GM23338 (cell line): ENCODE measurements around the gene FXR1. TPM values are rescaled to one million over a fixed set of nuclear protein-coding genes. Genes with fewer than 3 reads are reported as not detected.

ENCODE experiments used
- ATAC-seq: fragments of 200-7000 bp; cut with Tn5 transposase; 3 replicates; pipeline ENCODE4 v1.9.1; 2020
- DNase-seq: peaks from one replicate; pipeline ENCODE4 v3.0.0-alpha.2; 2015; ENCODE audit warnings: low spot score
- H2AFZ ChIP-seq: fragments of 200-600 bp; sonication (generic); 2 replicates; pipeline ENCODE4 v1.8.0; 2016; ENCODE audit warnings: antibody characterized with exemption, mild to moderate bottlenecking, moderate library complexity
- H3F3A ChIP-seq: fragments of 200-600 bp; sonication (generic); replicated peaks from 2 replicates; pipeline ENCODE4 v1.8.0; 2017; ENCODE audit warnings: antibody characterized with exemption, mixed run types, low read depth
- H3K27ac ChIP-seq: fragments of 200-600 bp; sonication (generic); 2 replicates; pipeline ENCODE4 v1.6.1; 2016; ENCODE audit warnings: low read depth
- H3K27me3 ChIP-seq: fragments of 200-600 bp; sonication (generic); 2 replicates; pipeline ENCODE4 v1.8.0; 2016; ENCODE audit warnings: mild to moderate bottlenecking, mixed run types, moderate library complexity; ENCODE audit not compliant: insufficient read depth
- H3K36me3 ChIP-seq: fragments of 200-600 bp; sonication (generic); 2 replicates; pipeline ENCODE4 v1.8.0; 2016; ENCODE audit warnings: mild to moderate bottlenecking; ENCODE audit not compliant: insufficient read depth
- H3K4me1 ChIP-seq: fragments of 200-600 bp; sonication (generic); 2 replicates; pipeline ENCODE4 v1.8.0; 2016; ENCODE audit warnings: mild to moderate bottlenecking, moderate library complexity; ENCODE audit not compliant: insufficient read depth
- H3K4me2 ChIP-seq: fragments of 200-600 bp; sonication (generic); 2 replicates; pipeline ENCODE4 v1.7.1; 2017; ENCODE audit warnings: mixed run types
- H3K4me3 ChIP-seq: fragments of 200-600 bp; sonication (generic); 2 replicates; pipeline ENCODE4 v1.6.1; 2016; ENCODE audit warnings: mixed run types
- H3K79me2 ChIP-seq: fragments of 200-600 bp; sonication (generic); replicated peaks from 2 replicates; pipeline ENCODE4 v1.8.0; 2017; ENCODE audit warnings: mild to moderate bottlenecking; ENCODE audit not compliant: insufficient read depth
- H3K9me2 ChIP-seq: fragments of 200-600 bp; sonication (generic); 2 replicates; pipeline ENCODE4 v1.8.0; 2017; ENCODE audit not compliant: insufficient read depth
- H4K20me1 ChIP-seq: fragments of 200-600 bp; sonication (generic); replicated peaks from 2 replicates; pipeline ENCODE4 v1.8.0; 2017; ENCODE audit warnings: mild to moderate bottlenecking; ENCODE audit not compliant: insufficient read depth
- H3K27ac Mint-ChIP-seq: 2 replicates; pipeline ENCODE4 v1.8.0; 2020; ENCODE audit warnings: inconsistent platforms, mild to moderate bottlenecking, moderate library complexity, mixed read lengths
- H3K27me3 Mint-ChIP-seq: 3 replicates; pipeline ENCODE4 v1.8.0; 2022; ENCODE audit warnings: low read depth, mild to moderate bottlenecking, moderate library complexity, mixed read lengths, inconsistent platforms; ENCODE audit not compliant: insufficient read depth, poor library complexity
- H3K36me3 Mint-ChIP-seq: 3 replicates; pipeline ENCODE4 v1.8.0; 2021; ENCODE audit warnings: low read depth, mild to moderate bottlenecking, inconsistent platforms, moderate library complexity, mixed read lengths
- H3K4me1 Mint-ChIP-seq: 3 replicates; pipeline ENCODE4 v1.8.0; 2020; ENCODE audit warnings: mild to moderate bottlenecking, inconsistent platforms, mixed read lengths
- H3K4me3 Mint-ChIP-seq: 3 replicates; pipeline ENCODE4 v1.8.0; 2021; ENCODE audit warnings: moderate library complexity, mild to moderate bottlenecking, inconsistent platforms, mixed read lengths
- H3K9me3 Mint-ChIP-seq: 3 replicates; pipeline ENCODE4 v1.8.0; 2020; ENCODE audit warnings: moderate library complexity, mild to moderate bottlenecking, inconsistent platforms, mixed read lengths
- CREB1 ChIP-seq: fragments of 250-450 bp; sonication (Bioruptor Pico); IDR thresholded peaks from 2 replicates; pipeline ENCODE4 v1.5.0; 2020; ENCODE audit warnings: low read depth, mild to moderate bottlenecking, moderate library complexity
- ETS1 ChIP-seq: IDR thresholded peaks from 2 replicates; pipeline ENCODE4 v1.6.1; 2016; ENCODE audit warnings: antibody characterized with exemption
- EZH2 ChIP-seq: fragments of 200-600 bp; sonication (generic); IDR thresholded peaks from one replicate; pipeline ENCODE4 v1.8.0; 2017; ENCODE audit warnings: antibody characterized with exemption, mild to moderate bottlenecking, low read depth; ENCODE audit not compliant: unreplicated experiment
- EZH2phosphoT487 ChIP-seq: fragments of 200-600 bp; sonication (generic); IDR thresholded peaks from one replicate; pipeline ENCODE4 v1.8.1; 2018; ENCODE audit warnings: antibody characterized with exemption; ENCODE audit not compliant: unreplicated experiment
- JUNB ChIP-seq: IDR thresholded peaks from one replicate; pipeline ENCODE4 v1.6.1; 2016; ENCODE audit warnings: antibody characterized with exemption; ENCODE audit not compliant: unreplicated experiment
- NANOG ChIP-seq: IDR thresholded peaks from 2 replicates; pipeline ENCODE4 v1.6.1; 2016; ENCODE audit warnings: antibody characterized with exemption, borderline replicate concordance
- POLR2AphosphoS5 ChIP-seq: IDR thresholded peaks from 2 replicates; pipeline ENCODE4 v1.6.1; 2016; ENCODE audit warnings: antibody characterized with exemption, low read depth
- STAT1 ChIP-seq: IDR thresholded peaks from one replicate; pipeline ENCODE4 v1.6.1; 2016; ENCODE audit warnings: antibody characterized with exemption; ENCODE audit not compliant: unreplicated experiment
- ZNF114 ChIP-seq: fragments of 250-450 bp; sonication (Bioruptor Pico); IDR thresholded peaks from 2 replicates; pipeline ENCODE4 v1.5.0; 2020; ENCODE audit warnings: mild to moderate bottlenecking, moderate library complexity
- ZNF331 ChIP-seq: fragments of 250-450 bp; sonication (Bioruptor Pico); IDR thresholded peaks from 2 replicates; pipeline ENCODE4 v1.5.0; 2020; ENCODE audit warnings: low read depth, mild to moderate bottlenecking, moderate library complexity
- ZNF462 ChIP-seq: fragments of 250-450 bp; sonication (Bioruptor Pico); IDR thresholded peaks from 2 replicates; pipeline ENCODE4 v1.5.0; 2020; ENCODE audit warnings: mild to moderate bottlenecking, moderate library complexity
- polyA plus RNA-seq: library from polyadenylated mRNA; unstranded; fragments of >200 nt; fragmentation: Nextera tagmentation; extraction: Ambion mirVana; gene quantifications from 2 replicates; pipeline ENCODE4 v1.2.1, GENCODE V29; 2016
- total RNA-seq: library from RNA; depleted of rRNA; stranded (reverse); fragments of >200 nt; shearing (Covaris generic); gene quantifications from 2 replicates; pipeline ENCODE4 v1.2.3, GENCODE V29; 2014
- TF ChIP-seq, protein P1 (sequence below), 2 experiments: fragments of 200-600 bp in 1 of 2; sonication (generic) in 1 of 2; conservative IDR thresholded peaks; 2 replicates each; pipeline versions ENCODE4 v1.5.1 to v1.6.1; 2016 to 2017; ENCODE audit warnings: antibody characterized with exemption in 2 of 2, low read depth in 2 of 2, mild to moderate bottlenecking in 2 of 2, moderate library complexity in 1 of 2
- TF ChIP-seq, protein P2 (sequence below): IDR thresholded peaks from one replicate; pipeline ENCODE4 v1.6.1; 2018; ENCODE audit warnings: antibody characterized with exemption; ENCODE audit not compliant: unreplicated experiment

The FXR1 gene
- total and polyA plus RNA-seq, 2 experiments from 2014 or later, result 136 to 228 TPM

- TF ChIP-seq ETS1, result no peak
Measured at GRCh38 chr3:181025204-181025603, 112.7 kb downstream of the FXR1 start (continued).

DNA sequence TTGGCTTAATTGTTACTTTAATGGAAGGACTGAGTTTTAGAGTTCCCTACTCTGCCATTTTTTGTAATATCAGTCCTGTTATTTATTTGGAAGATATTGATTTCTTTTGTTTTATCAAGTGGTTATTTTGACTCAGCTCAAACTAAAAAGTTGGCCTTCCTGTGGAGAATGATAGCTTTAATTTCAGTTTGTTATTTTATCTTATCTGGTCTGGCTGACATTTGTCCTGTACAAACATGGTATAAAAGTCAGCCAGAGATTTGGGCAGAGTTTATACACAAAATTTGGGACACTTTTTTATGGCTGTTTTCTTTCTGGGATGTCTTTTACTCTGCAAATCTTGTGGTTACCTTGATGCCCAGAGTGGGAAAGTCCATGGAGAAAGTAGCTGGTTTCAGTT lies 118.5 kb downstream of the FXR1 start:
- Histone ChIP-seq H3K27me3 (no peaks in the 10 kb centered on the region), H4K20me1 (no peaks in the 10 kb centered on the region), H3K9me2 (no peaks in the 10 kb centered on the region; the same call in 1 of the 2 replicates), H3K4me3 (no peak overlapping the region), H3K27ac (no peak overlapping the region), H3K36me3 (no peaks in the 10 kb centered on the region), H3K79me2 (no peaks in the 10 kb centered on the region), H3K4me2 (no peak overlapping the region), H3K4me1 (no peaks in the 10 kb centered on the region), H3F3A (no peaks in the 10 kb centered on the region), H2AFZ (no peak overlapping the region)
- no peak overlapping the region for H3K4me3 Mint-ChIP-seq
- H3K9me3 Mint-ChIP-seq, result peaks cover 11% of the 10 kb centered on the region; the same call in 2 of the 3 replicates
- H3K36me3 Mint-ChIP-seq, result no peaks in the 10 kb centered on the region
- no peaks in the 10 kb centered on the region for H3K4me1 Mint-ChIP-seq
- H3K27me3 Mint-ChIP-seq, result no peaks in the 10 kb centered on the region
- ATAC-seq (no peak), DNase-seq (no peak)
- H3K27ac Mint-ChIP-seq, result no peak overlapping the region
- TF ChIP-seq NANOG (no peak), ZNF331 (no peak), EZH2phosphoT487 (no peak), ZNF114 (CRISPR knock-in tag) (no peak), JUNB (no peak), STAT1 (no peak), CREB1 (CRISPR knock-in tag) (no peak), ZNF462 (CRISPR knock-in tag) (no peak), EZH2 (no peak), POLR2AphosphoS5 (no peak)
- TF ChIP-seq, protein P1, sequence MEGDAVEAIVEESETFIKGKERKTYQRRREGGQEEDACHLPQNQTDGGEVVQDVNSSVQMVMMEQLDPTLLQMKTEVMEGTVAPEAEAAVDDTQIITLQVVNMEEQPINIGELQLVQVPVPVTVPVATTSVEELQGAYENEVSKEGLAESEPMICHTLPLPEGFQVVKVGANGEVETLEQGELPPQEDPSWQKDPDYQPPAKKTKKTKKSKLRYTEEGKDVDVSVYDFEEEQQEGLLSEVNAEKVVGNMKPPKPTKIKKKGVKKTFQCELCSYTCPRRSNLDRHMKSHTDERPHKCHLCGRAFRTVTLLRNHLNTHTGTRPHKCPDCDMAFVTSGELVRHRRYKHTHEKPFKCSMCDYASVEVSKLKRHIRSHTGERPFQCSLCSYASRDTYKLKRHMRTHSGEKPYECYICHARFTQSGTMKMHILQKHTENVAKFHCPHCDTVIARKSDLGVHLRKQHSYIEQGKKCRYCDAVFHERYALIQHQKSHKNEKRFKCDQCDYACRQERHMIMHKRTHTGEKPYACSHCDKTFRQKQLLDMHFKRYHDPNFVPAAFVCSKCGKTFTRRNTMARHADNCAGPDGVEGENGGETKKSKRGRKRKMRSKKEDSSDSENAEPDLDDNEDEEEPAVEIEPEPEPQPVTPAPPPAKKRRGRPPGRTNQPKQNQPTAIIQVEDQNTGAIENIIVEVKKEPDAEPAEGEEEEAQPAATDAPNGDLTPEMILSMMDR (conservative IDR thresholded peaks at IDR 0.05; ENCODE audit: low read depth in 2 of 2), result no peak
- TF ChIP-seq, protein P2, sequence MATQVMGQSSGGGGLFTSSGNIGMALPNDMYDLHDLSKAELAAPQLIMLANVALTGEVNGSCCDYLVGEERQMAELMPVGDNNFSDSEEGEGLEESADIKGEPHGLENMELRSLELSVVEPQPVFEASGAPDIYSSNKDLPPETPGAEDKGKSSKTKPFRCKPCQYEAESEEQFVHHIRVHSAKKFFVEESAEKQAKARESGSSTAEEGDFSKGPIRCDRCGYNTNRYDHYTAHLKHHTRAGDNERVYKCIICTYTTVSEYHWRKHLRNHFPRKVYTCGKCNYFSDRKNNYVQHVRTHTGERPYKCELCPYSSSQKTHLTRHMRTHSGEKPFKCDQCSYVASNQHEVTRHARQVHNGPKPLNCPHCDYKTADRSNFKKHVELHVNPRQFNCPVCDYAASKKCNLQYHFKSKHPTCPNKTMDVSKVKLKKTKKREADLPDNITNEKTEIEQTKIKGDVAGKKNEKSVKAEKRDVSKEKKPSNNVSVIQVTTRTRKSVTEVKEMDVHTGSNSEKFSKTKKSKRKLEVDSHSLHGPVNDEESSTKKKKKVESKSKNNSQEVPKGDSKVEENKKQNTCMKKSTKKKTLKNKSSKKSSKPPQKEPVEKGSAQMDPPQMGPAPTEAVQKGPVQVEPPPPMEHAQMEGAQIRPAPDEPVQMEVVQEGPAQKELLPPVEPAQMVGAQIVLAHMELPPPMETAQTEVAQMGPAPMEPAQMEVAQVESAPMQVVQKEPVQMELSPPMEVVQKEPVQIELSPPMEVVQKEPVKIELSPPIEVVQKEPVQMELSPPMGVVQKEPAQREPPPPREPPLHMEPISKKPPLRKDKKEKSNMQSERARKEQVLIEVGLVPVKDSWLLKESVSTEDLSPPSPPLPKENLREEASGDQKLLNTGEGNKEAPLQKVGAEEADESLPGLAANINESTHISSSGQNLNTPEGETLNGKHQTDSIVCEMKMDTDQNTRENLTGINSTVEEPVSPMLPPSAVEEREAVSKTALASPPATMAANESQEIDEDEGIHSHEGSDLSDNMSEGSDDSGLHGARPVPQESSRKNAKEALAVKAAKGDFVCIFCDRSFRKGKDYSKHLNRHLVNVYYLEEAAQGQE, result no peak
